Kidney (tissue), 14 donors: ENCODE data around the gene MED27. TPM values are rescaled to one million over a fixed set of nuclear protein-coding genes. Genes with fewer than 3 reads are reported as not detected.

ENCODE experiments used
- DNase-seq, 5 donors: peaks; one replicate each; pipeline ENCODE4 v3.0.0-alpha.2; 2013 to 2020
- FAIRE-seq: peaks from 2 replicates; lab custom pipeline; 2012; peaks lifted over from hg19 to GRCh38; lab: Jason Lieb, UNC
- H3K27ac ChIP-seq, 2 donors: one replicate each; pipeline ENCODE4 v1.7.0; 2013; ENCODE audit warnings: low read depth in 2 of 2, low read length in 2 of 2, inconsistent platforms in 1 of 2
- H3K27me3 ChIP-seq: one replicate; pipeline ENCODE4 v1.7.1; 2013; ENCODE audit warnings: low read length, inconsistent platforms; ENCODE audit not compliant: control insufficient read depth, insufficient read depth
- H3K36me3 ChIP-seq, 3 donors: one replicate each; pipeline versions ENCODE4 v1.7.0 to v1.7.1; 2013; ENCODE audit warnings: low read length in 3 of 3, control low read depth in 1 of 3, inconsistent platforms in 1 of 3; ENCODE audit not compliant: insufficient read depth in 3 of 3, control insufficient read depth in 2 of 3
- H3K4me1 ChIP-seq, 3 donors: one replicate each; pipeline versions ENCODE4 v1.7.0 to v1.7.1; 2013; ENCODE audit warnings: low read length in 3 of 3, inconsistent platforms in 1 of 3, low read depth in 1 of 3; ENCODE audit not compliant: control insufficient read depth in 2 of 3, insufficient read depth in 2 of 3
- H3K4me3 ChIP-seq, 3 donors: one replicate each; pipeline versions ENCODE4 v1.7.0 to v1.8.1; 2013; ENCODE audit warnings: low read length in 3 of 3, control low read depth in 1 of 3, inconsistent platforms in 1 of 3
- H3K9ac ChIP-seq, 3 donors: one replicate each; pipeline versions ENCODE4 v1.7.0 to v1.7.1; 2013; ENCODE audit warnings: low read length in 3 of 3, control low read depth in 1 of 3, inconsistent platforms in 1 of 3
- H3K9me3 ChIP-seq, 3 donors: one replicate each; pipeline versions ENCODE4 v1.7.0 to v1.7.1; 2013; ENCODE audit warnings: low read length in 3 of 3, control low read depth in 1 of 3, inconsistent platforms in 1 of 3; ENCODE audit not compliant: control insufficient read depth in 2 of 3, insufficient read depth in 1 of 3
- CTCF ChIP-seq: IDR thresholded peaks from 3 replicates; pipeline ENCODE4 v1.5.1; 2012; ENCODE audit warnings: mild to moderate bottlenecking, moderate library complexity, borderline replicate concordance; ENCODE audit not compliant: insufficient read depth; ENCODE audit errors: extremely low read depth
- intact Hi-C: fragments of 100-400 bp; cut with DNase I; formaldehyde crosslinking; loops from one replicate; pipeline ENCODE4 v1.11.1; 2022
- polyA plus RNA-seq: library from polyadenylated mRNA; stranded (reverse); fragments of 350-450 nt; fragmentation: Illumina TruSeq; extraction: RNeasy Lipid Tissue Mini Kit (QIAGEN cat#74804); gene quantifications from one replicate; pipeline ENCODE4 v1.2.3, GENCODE V29; 2014; ENCODE audit warnings: low read depth, low replicate concordance; ENCODE audit not compliant: insufficient read depth
- total RNA-seq: library from RNA; stranded (reverse); fragmentation: NEBNext Ultra II Directional; extraction: Animal tissue kit (Norgen Biotek cat#: 25700); gene quantifications from one replicate; pipeline ENCODE4 v1.2.1, GENCODE V29; 2021
- donor health status: control.
- donor health status: control.
- donor health status: control.
- donor health status: control.
- donor health status: control.
- donor health status: DM: yes; HTN: yes; CAD: no.
- donor health status: Normal renal cell carcinoma (clear cell type).

The MED27 gene
- total and polyA plus RNA-seq, 2 donors from 2014 or later, result 15.9 to 23.1 TPM

- Histone ChIP-seq H3K27ac (no peak overlapping the region), H3K4me3 (no peak overlapping the region), H3K9ac (no peak overlapping the region), H3K9me3 (no peaks in the 10 kb centered on the region), H3K4me1 (peaks cover 0 to 5% (median 0%) of the 10 kb centered on the region in 3 donors), H3K36me3 (no peaks in the 10 kb centered on the region), H3K27me3 (no peaks in the 10 kb centered on the region)
- FAIRE-seq, result no peak
- TF ChIP-seq CTCF, result no peak
- intact Hi-C loops, result no loop called here
- DNase-seq, result no peak
Observed at GRCh38 chr9:132040808-132041207, 38.9 kb downstream of the MED27 start.

GRCh38 chr9:132040246-132040645, 39.4 kb downstream of the MED27 start:
- no peak overlapping the region for H3K27ac ChIP-seq
- intact Hi-C loops, result no loop called here
- DNase-seq, result no peak
- H3K4me3 ChIP-seq, result no peak overlapping the region
- no peaks in the 10 kb centered on the region for H3K36me3 ChIP-seq
- H3K27me3 ChIP-seq, result no peaks in the 10 kb centered on the region
- peaks cover 0 to 5% (median 0%) of the 10 kb centered on the region in 3 donors for H3K4me1 ChIP-seq
- FAIRE-seq, result no peak
- TF ChIP-seq CTCF, result no peak
- no peak overlapping the region for H3K9ac ChIP-seq
- no peaks in the 10 kb centered on the region for H3K9me3 ChIP-seq

GRCh38 chr9:132039284-132039683, 40.4 kb downstream of the MED27 start:
- no peaks in the 10 kb centered on the region for H3K27me3 ChIP-seq
- FAIRE-seq, result no peak
- no peak overlapping the region for H3K27ac ChIP-seq
- intact Hi-C loops, result no loop called here
- no peak for DNase-seq
- H3K4me3 ChIP-seq, result no peak overlapping the region
- no peak overlapping the region for H3K9ac ChIP-seq
- H3K4me1 ChIP-seq, result peaks cover 0 to 3% (median 1%) of the 10 kb centered on the region in 3 donors
- no peaks in the 10 kb centered on the region for H3K9me3 ChIP-seq
- H3K36me3 ChIP-seq, result no peaks in the 10 kb centered on the region
- no peak for TF ChIP-seq CTCF

GRCh38 chr9:132037458-132037857, 42.2 kb downstream of the MED27 start:
- H3K27me3 ChIP-seq, result no peaks in the 10 kb centered on the region
- peaks cover 0 to 3% (median 0%) of the 10 kb centered on the region in 3 donors for H3K4me1 ChIP-seq
- H3K9ac ChIP-seq, result no peak overlapping the region
- DNase-seq (no peak), FAIRE-seq (no peak)
- no peak overlapping the region for H3K4me3 ChIP-seq
- no peaks in the 10 kb centered on the region for H3K9me3 ChIP-seq
- H3K27ac ChIP-seq, result no peak overlapping the region
- H3K36me3 ChIP-seq, result no peaks in the 10 kb centered on the region
- intact Hi-C loops, result no loop called here
- no peak for TF ChIP-seq CTCF
